Stimulated activated CD8-positive, alpha-beta memory T cell treated with anti-CD3 and anti-CD28 coated beads, Interleukin-4, amount 100 ng/mL, for 48 hours (primary cell): ENCODE results near the gene HBB.
"Not testable (repeated sequence)": the region's sequence is repeated elsewhere in the genome, so short reads cannot be mapped to it uniquely, and the experiment has no call there.

Source experiments
- DNase-seq: peaks from one replicate; pipeline ENCODE4 v3.0.0-alpha.2; 2020

HBB gene

GRCh38 chr11:5226732-5227310 lies at the start of gene HBB:
Gene HBB (minus strand): TSS chr11:5227071. CDS start chr11:5227021, 50 bp downstream.
- DNase-seq: no peak

- DNase-seq: no peak
These were observed 48.7 kb upstream of the HBB start for GRCh38 chr11:5275369-5276110.

- DNase-seq: no peak
These were observed 47.5 kb upstream of the HBB start for GRCh38 chr11:5274395-5274794.

GRCh38 chr11:5272395-5273017 lies 45.6 kb upstream of the HBB start:
- no peak for DNase-seq

GRCh38 chr11:5269715-5270147 lies 42.9 kb upstream of the HBB start, which contains the start of gene HBE1:
Gene HBE1 (minus strand): TSS chr11:5269945. CDS start chr11:5269890, 55 bp downstream.
- DNase-seq: no peak

- no peak for DNase-seq
These were observed 40.2 kb upstream of the HBB start for GRCh38 chr11:5267033-5267563.

- no peak for DNase-seq
These were observed 39.7 kb upstream of the HBB start for GRCh38 chr11:5266609-5267008.

GRCh38 chr11:5265832-5266231 lies 39.0 kb upstream of the HBB start:
- no peak for DNase-seq

- no peak for DNase-seq
These were observed 31.8 kb upstream of the HBB start for GRCh38 chr11:5258543-5259262.

- DNase-seq: no peak
These were observed 30.4 kb upstream of the HBB start for GRCh38 chr11:5257296-5257695.

- DNase-seq: not testable (repeated sequence)
These were observed 28.0 kb upstream of the HBB start, which contains the start of gene HBG2 for GRCh38 chr11:5254646-5255413. Gene HBG2 (minus strand): TSS chr11:5254781. CDS start chr11:5254728, 53 bp downstream.

GRCh38 chr11:5254023-5254422 lies 27.2 kb upstream of the HBB start:
- not testable (repeated sequence) for DNase-seq

GRCh38 chr11:5253440-5253839 lies 26.6 kb upstream of the HBB start:
- not testable (repeated sequence) for DNase-seq

GRCh38 chr11:5252919-5253265 lies 26.0 kb upstream of the HBB start:
- DNase-seq: no peak

GRCh38 chr11:5252192-5252918 lies 25.5 kb upstream of the HBB start:
- no peak for DNase-seq

GRCh38 chr11:5251746-5252145 lies 24.9 kb upstream of the HBB start:
- DNase-seq: no peak

GRCh38 chr11:5250543-5251204 lies 23.8 kb upstream of the HBB start:
- no peak for DNase-seq

- not testable (repeated sequence) for DNase-seq
These were observed 23.0 kb upstream of the HBB start, which contains the start of gene HBG1 for GRCh38 chr11:5249807-5250396. Gene HBG1 (minus strand): TSS chr11:5249857. CDS start chr11:5249804, 53 bp downstream.

GRCh38 chr11:5248498-5248897 lies 21.6 kb upstream of the HBB start:
- not testable (repeated sequence) for DNase-seq

- DNase-seq: no peak
These were observed 20.8 kb upstream of the HBB start for GRCh38 chr11:5247472-5248192.
